Activated CD8-positive, alpha-beta memory T cell treated with anti-CD3 and anti-CD28 coated beads for 1 hour (primary cell): ENCODE measurements around the gene RANBP3.
"Not testable (repeated sequence)": the region's sequence is repeated elsewhere in the genome, so short reads cannot be mapped to it uniquely, and the experiment has no call there.

Source experiments
- DNase-seq, 2 donors: peaks; one replicate each; pipeline ENCODE4 v3.0.0-alpha.2; 2020; ENCODE audit warnings: low read depth in 1 of 2; ENCODE audit errors: extremely low read depth in 1 of 2

The RANBP3 gene

DNA sequence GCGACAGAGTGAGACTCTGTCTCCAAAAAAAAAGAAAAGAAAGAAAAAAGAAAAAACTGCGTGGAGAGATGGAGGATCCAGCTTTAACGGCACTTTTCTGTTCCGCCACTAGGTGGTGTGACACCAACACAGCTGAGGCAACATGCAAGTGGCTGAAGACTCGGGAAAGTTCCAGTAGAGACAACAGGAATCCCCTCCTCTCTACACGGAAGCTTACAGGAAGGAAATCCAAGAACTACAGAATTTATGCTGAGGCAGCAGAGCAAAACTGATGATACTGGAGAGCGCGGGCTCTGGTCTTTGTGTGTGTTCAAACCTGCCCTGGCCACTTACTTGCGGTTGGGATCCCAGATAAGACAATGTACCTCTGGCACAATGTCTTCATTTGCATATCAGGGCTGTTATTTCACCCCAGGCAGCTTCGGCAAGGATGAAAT, 9.9 kb downstream of the RANBP3 start:
- peak in 1 of 2 donors; percentile 41 for DNase-seq

DNA sequence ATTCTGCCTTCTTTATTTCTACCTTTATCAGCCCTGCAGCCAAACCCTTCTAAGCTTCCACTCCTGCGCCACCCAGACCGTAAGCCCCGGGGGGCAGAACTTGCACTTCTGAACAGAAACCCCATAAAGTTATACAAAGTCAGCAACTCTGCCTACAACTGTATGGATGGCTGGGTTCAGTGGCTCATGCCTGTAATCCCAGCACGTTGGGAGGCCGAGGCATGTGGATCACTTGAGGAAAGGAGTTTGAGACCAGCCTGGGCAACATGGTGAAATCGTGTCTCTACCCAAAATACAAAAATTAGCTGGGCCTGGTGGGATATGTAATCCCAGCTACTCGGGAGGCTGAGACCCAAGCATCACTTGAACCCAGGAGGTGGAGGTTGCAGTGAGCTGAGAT, 10.4 kb downstream of the RANBP3 start:
- no peak for DNase-seq

DNA sequence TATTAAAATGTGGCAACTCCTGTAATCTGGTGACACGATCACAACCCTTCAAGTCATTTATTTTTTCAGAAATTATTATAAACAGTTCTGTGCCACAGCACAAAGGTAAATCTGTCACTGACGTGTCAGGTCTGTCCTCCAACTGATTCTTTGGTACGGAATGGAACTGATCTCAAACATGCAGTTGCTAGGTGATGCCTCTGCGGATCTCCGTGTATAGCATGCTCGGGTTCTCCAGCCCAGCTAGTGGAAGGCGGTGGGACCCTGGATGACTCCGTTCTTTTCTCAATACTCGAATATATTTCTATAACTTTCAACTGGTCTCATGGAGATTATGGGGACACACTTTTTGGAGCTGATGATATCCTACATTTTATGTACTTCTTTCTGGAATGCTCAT, 11.0 kb downstream of the RANBP3 start:
- DNase-seq: no peak

DNA sequence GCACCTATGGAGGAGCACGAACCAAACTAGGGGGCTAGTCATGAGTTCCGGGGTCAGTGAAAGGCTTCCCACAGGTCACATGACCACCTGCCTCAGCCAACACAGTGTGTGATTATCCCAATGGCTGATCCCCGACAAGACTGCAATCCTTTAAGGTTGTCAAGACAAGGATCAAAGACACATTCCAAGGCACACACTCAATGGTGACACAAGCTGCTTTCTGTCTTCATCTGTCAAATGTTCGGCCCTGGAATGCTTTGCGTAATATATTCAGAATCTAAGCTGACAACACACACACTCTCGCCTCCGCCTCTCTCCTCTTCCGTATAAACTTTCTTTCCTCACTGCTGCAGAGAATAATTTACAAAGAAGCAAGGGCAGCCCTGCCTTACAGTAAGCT, 11.7 kb downstream of the RANBP3 start:
- DNase-seq: no peak

DNA sequence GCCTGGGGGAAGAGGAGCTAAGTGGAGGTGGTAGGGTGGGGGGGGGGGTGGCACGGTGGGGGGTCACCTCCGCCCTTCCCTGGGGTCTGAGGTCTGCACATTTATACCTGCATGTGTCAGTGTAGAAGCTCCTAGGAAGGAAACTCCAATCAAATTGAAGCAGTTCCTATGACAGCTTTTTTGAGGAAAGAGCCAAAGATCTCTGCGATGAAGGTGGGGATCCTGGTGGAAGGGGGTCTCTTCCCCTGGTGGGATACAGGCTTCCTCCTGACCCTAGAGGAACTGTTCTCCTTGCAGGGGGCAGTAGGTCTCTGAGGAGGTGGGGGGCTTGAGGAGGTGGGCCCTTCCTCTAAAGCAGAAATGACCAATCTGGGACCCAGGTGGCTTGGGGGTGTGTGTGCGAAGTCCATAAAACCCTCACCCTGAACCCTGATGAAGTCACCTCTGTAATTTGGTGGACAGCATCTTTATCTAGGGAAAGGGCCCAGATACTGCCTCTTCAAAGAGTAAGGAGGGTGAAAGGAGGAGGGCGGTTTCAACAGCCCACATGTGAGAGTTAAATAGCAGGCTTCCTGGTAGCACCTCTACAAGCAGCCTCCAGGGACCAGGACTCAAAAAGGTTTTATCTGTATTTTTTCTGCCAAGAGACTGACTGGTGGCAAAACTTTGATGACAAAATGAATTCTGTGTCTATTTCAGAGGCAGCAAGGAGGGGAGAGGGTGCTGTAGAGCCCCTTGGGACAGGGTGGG, 12.9 kb downstream of the RANBP3 start:
- DNase-seq: no peak

DNA sequence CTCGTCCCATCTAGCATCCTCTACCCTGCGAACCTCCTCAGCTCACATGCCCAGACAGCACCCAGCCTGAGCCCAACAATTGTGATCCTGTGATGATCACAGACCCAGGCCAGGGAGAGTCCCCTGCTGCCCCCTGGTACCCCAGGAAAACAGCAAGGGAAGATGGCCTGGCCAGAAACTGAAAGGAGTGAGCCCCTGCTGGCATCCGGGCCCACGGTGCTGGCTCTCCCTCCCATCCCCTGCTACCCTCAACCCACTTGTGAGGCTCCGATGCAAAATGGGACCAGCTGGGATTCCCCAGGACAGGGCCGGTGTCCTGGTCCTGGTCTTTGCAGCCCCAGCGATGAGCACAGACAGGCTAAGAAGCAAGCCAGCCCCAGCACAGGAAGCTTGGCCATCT, 14.1 kb downstream of the RANBP3 start:
- no peak for DNase-seq

DNA sequence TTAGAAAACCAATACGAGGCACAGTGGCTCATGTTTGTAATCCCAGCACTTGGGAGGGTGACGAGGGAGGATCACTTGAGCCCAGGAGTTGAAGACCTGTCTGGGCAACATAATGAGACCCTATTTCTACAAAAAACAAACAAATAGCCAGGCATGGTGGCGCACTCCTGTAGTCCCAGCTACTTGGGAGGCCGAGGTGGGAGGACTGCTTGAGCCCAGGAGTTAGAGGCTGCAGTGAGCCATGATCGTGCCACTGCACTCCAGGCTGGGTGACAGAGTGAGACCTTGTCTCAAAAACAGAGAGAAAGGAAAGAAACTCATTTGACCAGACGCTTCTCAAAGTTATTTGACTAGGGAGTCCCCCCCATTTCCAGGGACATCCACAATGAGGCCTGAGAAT, 14.7 kb downstream of the RANBP3 start:
- DNase-seq: not testable (repeated sequence)

DNA sequence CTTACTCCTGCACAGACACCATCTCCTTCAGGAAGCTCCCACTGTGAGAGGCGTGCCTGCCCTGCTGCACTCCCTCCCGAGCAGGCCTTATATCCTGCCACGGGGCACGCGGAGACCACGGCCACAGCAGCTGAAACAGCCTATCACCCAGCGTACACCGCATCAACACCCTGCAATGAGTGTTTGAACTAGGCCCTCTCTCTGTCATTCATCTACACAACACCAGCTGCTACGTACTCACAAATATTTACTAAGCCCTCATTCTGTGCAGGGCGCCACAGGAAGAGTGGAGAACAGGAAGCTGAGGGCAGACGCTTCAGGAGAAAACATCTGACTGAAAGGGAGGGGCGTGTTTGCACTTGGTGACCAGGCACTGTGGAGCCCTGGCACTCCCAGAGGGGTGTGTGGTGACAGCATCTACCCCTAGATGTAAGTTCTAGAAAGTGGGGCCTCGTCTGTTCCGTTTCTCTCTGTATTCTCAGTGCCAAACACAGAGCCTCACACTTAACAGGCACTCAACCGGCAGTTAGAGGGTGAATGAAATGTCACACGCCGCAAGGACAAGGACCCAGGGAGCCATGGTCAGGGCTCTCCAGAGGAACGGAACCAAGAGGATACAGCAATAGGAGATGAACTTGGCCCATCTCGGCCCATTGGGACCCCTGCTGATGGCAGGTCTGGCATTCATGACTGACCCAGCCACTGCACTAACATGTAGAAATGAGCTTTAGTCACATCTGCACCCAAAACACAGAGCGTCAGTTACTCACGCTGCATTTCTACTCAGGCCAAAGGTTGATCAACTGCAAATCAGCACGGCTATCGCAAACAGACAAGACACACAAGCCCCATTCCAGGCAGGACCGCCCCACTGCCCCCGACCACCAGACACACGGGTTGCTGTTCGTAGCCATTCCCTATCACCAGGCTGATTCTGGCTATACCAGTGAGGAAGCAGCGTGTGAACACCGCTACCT, 15.7 kb downstream of the RANBP3 start:
- peak; percentile 43 to 57 for DNase-seq

DNA sequence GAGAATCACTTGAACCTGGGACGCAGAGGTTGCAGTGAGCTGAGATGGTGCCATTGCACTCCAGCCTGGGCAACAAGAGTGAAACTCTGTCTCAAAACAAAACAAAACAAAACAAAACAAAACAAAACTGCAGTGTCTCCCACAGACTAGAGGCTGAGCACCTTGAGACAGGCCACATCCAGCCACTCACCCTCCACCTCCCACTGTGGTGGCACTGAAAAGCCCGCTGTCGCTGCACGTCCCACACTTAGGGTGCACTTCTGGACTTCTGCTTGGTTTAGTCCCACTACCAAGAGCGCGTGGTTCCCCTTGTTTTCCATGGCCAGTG, 16.3 kb downstream of the RANBP3 start:
- DNase-seq: not testable (repeated sequence)

DNA sequence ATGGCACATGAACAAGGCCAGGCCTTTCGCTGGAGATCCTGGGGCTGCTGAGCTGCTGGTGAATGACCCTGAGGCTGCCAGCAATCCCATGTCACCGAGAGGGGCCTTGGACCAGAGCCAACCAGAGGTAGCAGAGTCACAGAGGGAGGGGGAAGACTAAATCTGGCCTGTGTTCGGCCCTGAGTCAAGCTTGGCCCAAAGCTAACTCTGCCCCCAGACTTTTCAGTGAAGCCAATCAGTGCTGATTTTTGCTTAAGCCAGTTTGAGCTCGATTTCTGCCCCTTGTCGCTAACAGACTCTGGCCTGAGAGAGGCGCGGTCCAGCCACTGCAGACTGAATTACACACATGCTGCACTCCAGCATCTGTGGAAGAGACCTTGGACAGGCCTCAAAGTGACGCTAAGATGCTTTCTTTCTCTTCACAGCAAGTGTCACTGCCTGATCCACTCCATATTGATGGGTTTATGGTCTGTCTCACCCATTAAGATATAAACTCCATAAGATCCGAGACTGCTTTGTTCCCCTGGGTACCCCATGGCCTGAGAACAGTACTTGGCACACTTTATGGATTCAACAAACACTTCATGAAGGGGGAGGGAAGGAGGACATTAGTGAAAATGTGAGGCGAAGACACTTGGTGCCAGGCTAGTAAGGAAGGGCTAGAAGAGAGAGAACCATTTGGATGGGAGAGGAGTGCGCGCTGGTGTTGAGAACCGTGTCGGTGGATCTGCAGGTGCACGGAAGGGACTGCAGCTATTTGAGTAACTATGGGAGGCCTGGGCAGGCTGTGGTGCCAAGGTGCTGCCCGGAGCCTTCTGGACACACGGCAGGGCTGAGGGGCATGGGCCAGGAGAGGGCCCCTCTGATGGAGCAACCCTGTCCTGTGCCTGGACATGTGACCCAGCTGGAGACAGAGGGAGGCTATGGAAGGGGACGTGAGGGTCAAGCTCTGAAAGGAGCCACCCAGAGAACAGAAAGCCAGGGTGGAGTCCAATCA, 17.6 kb downstream of the RANBP3 start:
- DNase-seq: no peak

DNA sequence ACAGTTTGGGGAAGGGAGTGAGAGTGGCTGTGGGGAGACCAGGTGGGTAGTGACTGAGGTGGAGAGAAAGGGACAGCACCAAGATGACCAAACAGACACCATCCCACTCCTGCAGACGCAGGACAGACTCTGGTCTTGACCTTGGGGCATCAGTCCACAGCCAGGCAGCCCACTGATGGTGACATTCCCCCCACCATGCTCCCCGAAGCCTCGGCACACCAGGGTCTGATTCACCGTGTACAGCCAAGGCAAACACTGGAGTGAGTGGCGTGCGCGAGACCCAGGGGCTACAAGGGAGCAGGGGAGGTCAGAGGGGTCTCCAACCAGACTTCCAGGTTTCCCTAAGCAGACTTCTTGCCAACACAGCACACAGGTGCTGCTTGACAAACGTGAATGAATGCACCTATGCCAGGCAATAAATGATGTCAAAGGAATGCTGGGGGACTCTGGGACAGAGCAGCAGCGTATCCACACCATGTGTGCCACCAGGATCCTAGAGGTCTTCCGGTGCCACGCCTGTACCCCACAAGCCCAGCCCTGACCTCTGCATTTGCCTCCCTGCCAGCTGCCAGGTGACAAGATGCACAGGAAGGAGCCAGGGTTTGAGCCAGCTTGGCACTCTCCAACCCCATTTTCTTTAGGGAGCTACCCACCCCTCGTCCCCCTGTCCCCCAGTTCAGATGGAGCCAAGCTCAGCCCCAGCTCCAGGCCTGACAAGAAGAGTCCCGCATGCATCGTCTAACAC, 18.5 kb downstream of the RANBP3 start:
- no peak for DNase-seq

DNA sequence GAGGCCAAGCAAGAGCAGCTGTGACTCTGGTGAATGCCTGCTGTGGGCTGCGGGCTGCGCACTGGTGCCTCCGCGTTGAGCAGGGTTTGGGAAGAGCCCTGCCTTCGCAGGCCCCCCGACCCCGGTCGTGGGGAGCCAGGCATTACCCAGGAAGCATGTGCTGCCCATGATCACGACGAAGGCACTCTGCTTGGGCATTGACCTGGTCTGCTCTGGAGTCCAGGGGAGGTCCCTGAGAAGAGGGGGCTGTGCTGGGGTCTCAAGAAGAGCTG, 19.2 kb downstream of the RANBP3 start:
- no peak for DNase-seq

DNA sequence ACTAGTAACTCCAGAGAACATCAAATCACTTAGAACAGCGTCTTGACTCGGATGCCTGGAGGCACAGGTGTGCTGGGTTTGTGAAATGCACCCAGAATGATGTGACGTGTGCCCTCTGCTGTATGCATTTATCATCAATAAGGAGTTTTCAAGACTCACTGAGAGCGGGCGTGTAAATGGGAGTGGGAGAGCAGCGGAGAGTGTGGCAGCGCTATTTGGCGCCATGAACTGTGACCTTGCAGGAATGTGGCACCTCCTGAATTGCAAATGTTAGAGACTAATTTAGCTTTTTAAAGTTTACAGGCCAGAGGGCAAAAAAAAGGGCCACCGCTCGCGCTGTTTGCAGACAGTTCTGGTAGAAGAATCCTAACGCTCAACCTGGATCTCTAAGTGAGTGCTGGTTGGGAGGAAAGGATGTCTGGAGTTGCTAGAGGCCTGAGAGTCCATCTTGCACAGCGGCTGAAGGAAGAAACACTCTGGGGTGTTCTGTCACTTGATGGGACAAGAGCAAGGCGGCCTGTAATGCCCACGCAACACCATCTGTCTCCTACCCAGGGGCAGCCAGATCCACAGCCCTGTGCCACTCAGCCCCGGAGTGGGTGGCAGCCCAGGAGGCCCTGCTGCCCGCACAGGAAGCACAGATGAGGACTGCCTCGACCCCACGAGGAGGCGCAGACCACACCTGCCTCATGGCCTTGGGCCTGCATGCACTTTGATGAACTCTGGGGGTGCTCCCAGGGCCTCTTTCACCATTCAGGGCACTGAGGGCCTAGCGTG, 19.7 kb downstream of the RANBP3 start:
- DNase-seq: no peak

DNA sequence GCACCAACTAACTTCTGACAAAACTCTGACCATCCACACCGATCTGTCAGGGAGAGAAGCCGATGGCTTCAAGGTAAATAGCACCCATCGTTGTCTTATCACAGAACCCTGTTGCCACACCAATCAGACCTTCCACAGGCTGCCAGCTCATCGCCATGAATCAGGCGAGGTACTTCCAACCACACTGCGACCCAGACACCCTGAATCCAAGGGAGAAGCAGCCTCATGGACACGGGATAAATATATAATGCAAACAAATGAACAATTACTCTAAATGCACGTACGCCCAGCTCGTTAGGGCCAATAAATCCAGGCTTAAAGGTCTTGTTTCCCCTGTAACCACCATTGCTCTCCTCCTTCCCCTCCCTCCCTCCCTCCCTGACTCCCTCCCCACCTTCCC, 20.8 kb downstream of the RANBP3 start:
- no peak for DNase-seq

DNA sequence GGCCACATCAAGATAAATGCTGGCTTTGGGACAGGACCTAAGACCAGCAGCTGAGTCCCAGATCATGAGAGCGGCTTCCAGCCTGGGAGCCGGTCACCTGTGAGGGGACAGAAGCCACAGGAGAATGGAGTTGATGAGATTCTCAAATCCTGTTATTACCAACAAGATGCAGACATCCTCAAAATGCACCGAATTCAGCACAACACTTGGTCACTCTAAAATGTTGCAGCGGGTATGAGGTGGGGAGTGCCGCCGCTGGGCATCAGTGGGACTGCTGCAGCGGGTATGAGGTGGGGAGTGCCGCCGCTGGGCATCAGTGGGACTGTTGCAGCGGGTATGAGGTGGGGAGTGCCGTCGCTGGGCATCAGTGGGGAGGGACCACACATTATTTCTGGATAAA, 21.2 kb downstream of the RANBP3 start:
- no peak for DNase-seq

DNA sequence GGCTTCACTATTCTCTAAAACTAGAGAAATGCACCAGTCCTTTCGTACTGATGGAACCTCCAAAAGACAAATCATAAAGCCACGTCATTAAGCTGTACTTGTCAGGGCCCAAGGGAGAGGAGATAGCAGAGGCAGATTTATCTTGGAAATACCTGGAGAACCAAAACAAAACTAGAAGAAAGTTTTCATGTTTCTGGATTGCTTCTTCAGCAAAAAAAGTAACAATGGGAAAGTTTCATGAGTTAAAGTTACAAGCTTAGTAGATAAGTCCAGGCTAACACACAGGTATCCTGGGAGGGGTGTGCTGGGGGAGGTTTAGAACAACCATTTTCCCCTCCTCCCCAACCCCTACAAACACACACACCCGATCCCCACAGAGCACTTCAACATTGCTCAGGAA, 21.6 kb downstream of the RANBP3 start:
- no peak for DNase-seq

DNA sequence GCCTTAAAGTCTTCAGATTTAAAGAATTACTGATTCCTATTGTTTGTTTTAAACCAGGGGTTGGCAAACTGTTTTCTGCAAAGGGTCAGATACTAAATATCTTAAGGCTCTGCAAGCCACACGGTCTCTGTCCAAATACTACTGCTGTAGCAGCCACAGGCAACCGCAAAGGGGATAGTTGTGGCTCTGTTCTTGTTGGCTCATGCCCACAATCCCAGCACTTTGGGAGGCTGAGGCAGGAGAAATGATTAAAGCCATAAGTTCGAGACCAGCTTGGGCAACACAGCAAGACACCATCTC, 22.4 kb downstream of the RANBP3 start:
- no peak for DNase-seq

DNA sequence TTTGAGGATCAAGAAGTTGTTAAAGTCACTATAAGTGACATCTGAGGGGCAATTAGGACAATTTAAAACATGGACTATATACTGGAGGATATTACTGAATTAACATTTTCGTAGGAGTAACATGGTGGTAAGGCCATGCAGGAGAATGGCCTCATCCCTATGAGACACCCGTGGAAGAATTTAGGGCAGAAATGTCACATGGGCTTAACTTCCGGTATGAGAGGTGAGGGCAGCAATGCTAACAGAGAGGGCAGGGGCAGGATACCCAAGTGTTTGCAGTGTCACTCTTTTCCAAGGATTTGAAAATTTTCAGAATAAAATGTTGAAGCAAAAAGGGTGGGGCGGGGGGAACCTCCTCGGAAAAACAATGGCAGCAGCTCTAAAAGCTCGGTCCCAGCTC, 23.6 kb downstream of the RANBP3 start:
- no peak for DNase-seq

DNA sequence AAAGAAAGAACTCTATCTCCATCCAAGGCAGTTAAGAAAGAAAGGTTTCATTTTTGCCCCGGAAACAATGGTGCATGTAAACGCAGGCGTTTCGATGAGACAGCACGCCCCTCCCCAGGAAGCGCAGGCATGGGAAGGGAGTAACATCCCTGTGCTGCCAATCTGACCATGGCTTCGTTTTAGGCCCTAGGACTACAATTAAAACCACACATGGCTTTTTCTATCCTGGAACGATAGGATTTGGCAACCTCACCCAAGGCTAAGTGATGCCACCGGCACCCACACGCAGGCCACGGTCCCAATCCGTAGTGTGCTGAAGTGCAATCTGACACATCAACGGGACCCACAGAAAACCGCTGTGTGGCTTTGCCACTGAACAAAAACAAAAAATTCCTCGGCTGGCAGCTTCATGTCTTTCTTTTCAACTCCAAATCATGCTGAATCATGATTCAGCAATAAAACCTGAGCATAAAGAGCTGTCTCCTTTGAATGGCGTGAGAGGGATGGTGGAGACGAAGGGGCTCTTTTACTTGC, 24.2 kb downstream of the RANBP3 start:
- DNase-seq: no peak
